Stimulated activated effector memory CD8-positive, alpha-beta T cell treated with anti-CD3 and anti-CD28 coated beads, Interleukin-12 subunit alpha, Interleukin-12 subunit beta, amount 100 ng/mL, for 72 hours (primary cell): Measurements from ENCODE around the gene POU6F1.

ENCODE experiments used
- ATAC-seq: fragments of 150-1000 bp; cut with Tn5 transposase; 2 replicates; pipeline ENCODE4 v1.10.0; 2021
- DNase-seq, 2 donors: peaks; one replicate each; pipeline ENCODE4 v3.0.0; 2021 to 2022; ENCODE audit warnings: low spot score in 2 of 2
- H3K27ac Mint-ChIP-seq: one replicate; pipeline ENCODE4 v1.8.0; 2022; ENCODE audit warnings: mild to moderate bottlenecking, mixed read lengths
- H3K36me3 Mint-ChIP-seq: one replicate; pipeline ENCODE4 v1.8.0; 2022; ENCODE audit warnings: mild to moderate bottlenecking, mixed read lengths
- H3K4me1 Mint-ChIP-seq: one replicate; pipeline ENCODE4 v1.8.0; 2022; ENCODE audit warnings: mixed read lengths
- H3K4me3 Mint-ChIP-seq: one replicate; pipeline ENCODE4 v1.8.0; 2022; ENCODE audit warnings: mild to moderate bottlenecking, mixed read lengths
- H3K9me3 Mint-ChIP-seq: one replicate; pipeline ENCODE4 v1.8.0; 2022; ENCODE audit warnings: mixed read lengths

POU6F1 gene

GRCh38 chr12:51172515-51173431, 45.1 kb downstream of the POU6F1 start, which contains the start of gene TFCP2:
TSS of gene TFCP2 (minus strand) at chr12:51173135. CDS start at chr12:51172422, 713 bp downstream.
- Mint-ChIP-seq H3K9me3 (no peaks in the 10 kb centered on the region), H3K4me1 (peaks cover 14% of the 10 kb centered on the region), H3K36me3 (peaks cover 12% of the 10 kb centered on the region), H3K27ac (no peak within 1 kb of the TSS), H3K4me3 (no peak within 1 kb of the TSS)
- ATAC-seq (peak; percentile 99), DNase-seq (peak; percentile 79 to 94)

- Mint-ChIP-seq H3K9me3 (no peaks in the 10 kb centered on the region), H3K4me1 (peaks cover 14% of the 10 kb centered on the region), H3K36me3 (peaks cover 12% of the 10 kb centered on the region), H3K27ac (no peak overlapping the region), H3K4me3 (no peak overlapping the region)
- no peak for DNase-seq
- no peak for ATAC-seq
These were observed 45.9 kb downstream of the POU6F1 start for GRCh38 chr12:51171884-51172514.

GRCh38 chr12:51163795-51164194, 54.1 kb downstream of the POU6F1 start:
- no peaks in the 10 kb centered on the region for H3K9me3 Mint-ChIP-seq
- DNase-seq, result no peak
- ATAC-seq, result no peak
- H3K4me1 Mint-ChIP-seq, result peaks cover 37% of the 10 kb centered on the region
- peaks cover 19% of the 10 kb centered on the region for H3K36me3 Mint-ChIP-seq
- no peak overlapping the region for H3K27ac Mint-ChIP-seq
- H3K4me3 Mint-ChIP-seq, result no peak overlapping the region

- H3K27ac Mint-ChIP-seq, result no peak overlapping the region
- peaks cover 20% of the 10 kb centered on the region for H3K36me3 Mint-ChIP-seq
- no peak for DNase-seq
- no peak for ATAC-seq
- H3K9me3 Mint-ChIP-seq, result no peaks in the 10 kb centered on the region
- no peak overlapping the region for H3K4me3 Mint-ChIP-seq
- H3K4me1 Mint-ChIP-seq, result peaks cover 37% of the 10 kb centered on the region
These were observed 55.6 kb downstream of the POU6F1 start for GRCh38 chr12:51162217-51162616.

- no peak for DNase-seq
- Mint-ChIP-seq H3K4me3 (no peak overlapping the region), H3K36me3 (peaks cover 20% of the 10 kb centered on the region), H3K27ac (no peak overlapping the region), H3K9me3 (no peaks in the 10 kb centered on the region), H3K4me1 (peaks cover 29% of the 10 kb centered on the region)
- no peak for ATAC-seq
These were observed 56.9 kb downstream of the POU6F1 start for GRCh38 chr12:51160814-51161459.

- no peak for ATAC-seq
- H3K4me1 Mint-ChIP-seq, result peaks cover 9% of the 10 kb centered on the region
- no peak overlapping the region for H3K27ac Mint-ChIP-seq
- peaks cover 4% of the 10 kb centered on the region for H3K36me3 Mint-ChIP-seq
- DNase-seq, result no peak
- no peaks in the 10 kb centered on the region for H3K9me3 Mint-ChIP-seq
- no peak overlapping the region for H3K4me3 Mint-ChIP-seq
These were observed 61.6 kb downstream of the POU6F1 start for GRCh38 chr12:51156245-51156765.

GRCh38 chr12:51152953-51153352, 64.9 kb downstream of the POU6F1 start:
- DNase-seq, result no peak
- Mint-ChIP-seq H3K27ac (no peak overlapping the region), H3K36me3 (peaks cover 4% of the 10 kb centered on the region), H3K4me1 (peaks cover 22% of the 10 kb centered on the region), H3K4me3 (no peak overlapping the region), H3K9me3 (no peaks in the 10 kb centered on the region)
- ATAC-seq, result no peak

- H3K4me3 Mint-ChIP-seq, result no peak overlapping the region
- no peak for ATAC-seq
- peaks cover 33% of the 10 kb centered on the region for H3K4me1 Mint-ChIP-seq
- no peak for DNase-seq
- H3K9me3 Mint-ChIP-seq, result no peaks in the 10 kb centered on the region
- H3K36me3 Mint-ChIP-seq, result no peaks in the 10 kb centered on the region
- no peak overlapping the region for H3K27ac Mint-ChIP-seq
These were observed 67.1 kb downstream of the POU6F1 start for GRCh38 chr12:51150777-51151176.

- Mint-ChIP-seq H3K27ac (no peak overlapping the region), H3K4me3 (no peak overlapping the region), H3K9me3 (no peaks in the 10 kb centered on the region), H3K4me1 (peaks cover 24% of the 10 kb centered on the region), H3K36me3 (no peaks in the 10 kb centered on the region)
- ATAC-seq (no peak), DNase-seq (no peak)
These were observed 70.6 kb downstream of the POU6F1 start for GRCh38 chr12:51147309-51147708.

GRCh38 chr12:51139292-51139844, 78.5 kb downstream of the POU6F1 start:
- Mint-ChIP-seq H3K4me3 (no peak overlapping the region), H3K27ac (peak overlapping the region; percentile 66), H3K36me3 (peaks cover 28% of the 10 kb centered on the region), H3K4me1 (no peaks in the 10 kb centered on the region), H3K9me3 (no peaks in the 10 kb centered on the region)
- ATAC-seq, result no peak
- no peak for DNase-seq
